Gastrocnemius medialis (tissue), 4 donors: Measurements from ENCODE around the gene SERPINA1.

ENCODE experiments used
- POLR2A ChIP-seq, 2 donors: fragments of 450-650 bp; IDR thresholded peaks; one replicate each; pipeline ENCODE4 v1.6.1; 2017; ENCODE audit warnings: antibody characterized with exemption in 2 of 2, mild to moderate bottlenecking in 2 of 2, moderate library complexity in 2 of 2
- TF ChIP-seq, protein P1 (sequence below), 5 experiments: fragments of 450-650 bp in 3 of 5; fragments of 200-600 bp in 2 of 5; sonication (generic) in 2 of 5; IDR thresholded peaks in 4 of 5; conservative IDR thresholded peaks in 1 of 5; 1 replicate in 4 of 5; 2 replicates in 1 of 5; pipeline ENCODE4 v1.5.1; 2016 to 2019; ENCODE audit warnings: antibody characterized with exemption in 5 of 5, mild to moderate bottlenecking in 3 of 5, moderate library complexity in 3 of 5

DNA sequence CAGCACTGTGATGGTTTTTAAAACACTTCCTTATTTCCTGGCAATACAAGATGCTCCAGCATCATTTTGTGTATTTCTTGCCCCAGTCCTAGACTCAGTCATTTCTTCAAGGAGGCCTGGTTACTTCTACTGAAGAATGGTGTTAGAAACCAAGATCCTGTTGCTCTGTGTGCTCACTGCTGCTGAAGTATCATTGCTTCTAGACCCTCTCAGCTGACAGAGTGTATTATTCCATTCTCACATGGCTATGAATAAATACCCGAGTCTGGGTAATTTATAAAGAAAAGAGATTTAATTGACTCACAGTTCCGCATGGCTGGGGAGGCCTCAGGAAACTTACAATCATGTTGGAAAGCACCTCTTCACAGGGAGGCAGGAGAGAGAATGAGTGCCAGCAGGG lies 50.4 kb downstream of the SERPINA1 start:
- TF ChIP-seq, protein P1, sequence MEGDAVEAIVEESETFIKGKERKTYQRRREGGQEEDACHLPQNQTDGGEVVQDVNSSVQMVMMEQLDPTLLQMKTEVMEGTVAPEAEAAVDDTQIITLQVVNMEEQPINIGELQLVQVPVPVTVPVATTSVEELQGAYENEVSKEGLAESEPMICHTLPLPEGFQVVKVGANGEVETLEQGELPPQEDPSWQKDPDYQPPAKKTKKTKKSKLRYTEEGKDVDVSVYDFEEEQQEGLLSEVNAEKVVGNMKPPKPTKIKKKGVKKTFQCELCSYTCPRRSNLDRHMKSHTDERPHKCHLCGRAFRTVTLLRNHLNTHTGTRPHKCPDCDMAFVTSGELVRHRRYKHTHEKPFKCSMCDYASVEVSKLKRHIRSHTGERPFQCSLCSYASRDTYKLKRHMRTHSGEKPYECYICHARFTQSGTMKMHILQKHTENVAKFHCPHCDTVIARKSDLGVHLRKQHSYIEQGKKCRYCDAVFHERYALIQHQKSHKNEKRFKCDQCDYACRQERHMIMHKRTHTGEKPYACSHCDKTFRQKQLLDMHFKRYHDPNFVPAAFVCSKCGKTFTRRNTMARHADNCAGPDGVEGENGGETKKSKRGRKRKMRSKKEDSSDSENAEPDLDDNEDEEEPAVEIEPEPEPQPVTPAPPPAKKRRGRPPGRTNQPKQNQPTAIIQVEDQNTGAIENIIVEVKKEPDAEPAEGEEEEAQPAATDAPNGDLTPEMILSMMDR (IDR thresholded peaks at IDR 0.05 in 4 of 5, conservative IDR thresholded peaks at IDR 0.05 in 1 of 5): no peak
- TF ChIP-seq POLR2A (IDR thresholded peaks at IDR 0.05): no peak
